Activated naive CD4-positive, alpha-beta T cell treated with anti-CD3 and anti-CD28 coated beads, Interleukin-2, amount 10 ng/mL, durations not matched to agents 7 days and 5 days (primary cell): ENCODE data around the gene MAX.
A peak's percentile ranks its signal among the peaks of the same experiment; 100 is the strongest.

Experiments used
- CTCF ChIA-PET: fragments of 350-600 bp; sonication (Branson Sonifier 250); formaldehyde crosslinking; loops from one replicate; lab custom pipeline; 2021; ENCODE audit warnings: antibody characterized with exemption; lab: Charles Lee
- DNase-seq: peaks from one replicate; pipeline ENCODE4 v3.0.0-alpha.2; 2020
- H3K27ac Mint-ChIP-seq: one replicate; pipeline ENCODE4 v1.8.0; 2021; ENCODE audit warnings: mild to moderate bottlenecking, moderate library complexity, mixed read lengths
- H3K27me3 Mint-ChIP-seq: one replicate; pipeline ENCODE4 v1.8.0; 2021; ENCODE audit warnings: mild to moderate bottlenecking, mixed read lengths
- H3K36me3 Mint-ChIP-seq: one replicate; pipeline ENCODE4 v1.8.0; 2021; ENCODE audit warnings: mixed read lengths
- H3K4me1 Mint-ChIP-seq: one replicate; pipeline ENCODE4 v1.8.0; 2021; ENCODE audit warnings: mixed read lengths
- H3K4me3 Mint-ChIP-seq: one replicate; pipeline ENCODE4 v1.8.0; 2021; ENCODE audit warnings: mild to moderate bottlenecking, moderate library complexity, mixed read lengths
- H3K9me3 Mint-ChIP-seq: one replicate; pipeline ENCODE4 v1.8.0; 2021; ENCODE audit warnings: mixed read lengths

The MAX gene, protein sequence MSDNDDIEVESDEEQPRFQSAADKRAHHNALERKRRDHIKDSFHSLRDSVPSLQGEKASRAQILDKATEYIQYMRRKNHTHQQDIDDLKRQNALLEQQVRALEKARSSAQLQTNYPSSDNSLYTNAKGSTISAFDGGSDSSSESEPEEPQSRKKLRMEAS

DNA sequence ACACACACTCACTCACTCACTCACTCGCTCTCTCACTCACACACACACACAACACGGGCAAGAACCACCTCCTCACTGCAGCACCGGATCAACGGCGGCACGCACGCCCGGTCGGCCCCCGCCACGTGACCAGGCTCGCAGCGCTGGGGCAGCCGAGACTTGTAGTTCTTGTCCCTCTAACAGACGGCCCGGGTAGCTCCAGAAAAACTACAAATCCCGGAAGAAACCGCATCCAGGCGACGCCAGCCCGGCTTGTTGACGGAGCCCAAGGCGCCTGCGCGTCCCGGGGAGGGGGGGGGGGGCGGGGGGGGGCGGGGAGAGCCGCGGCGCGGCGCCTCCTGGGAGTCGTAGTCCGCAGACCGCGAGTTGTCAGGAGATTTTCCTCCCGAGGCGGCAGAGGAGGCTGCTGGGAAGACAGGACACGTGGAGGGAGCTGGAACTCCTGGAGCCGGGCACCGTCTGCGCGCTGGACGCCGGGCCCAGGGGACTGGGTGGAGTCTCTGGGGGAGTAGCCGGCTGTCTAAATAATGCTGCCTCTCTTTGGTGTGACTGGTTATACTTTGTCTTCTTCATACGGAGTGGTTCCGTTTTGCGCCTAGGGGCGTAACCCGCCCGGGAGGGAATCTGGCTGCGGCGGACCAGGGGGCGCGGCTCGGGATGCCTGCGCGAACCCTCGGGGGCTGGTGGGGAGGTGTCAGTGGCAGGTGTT, at the start of gene MAX:
Gene MAX (minus strand): TSS at position 77 of the 709 bp plus-strand sequence. CDS start 178 bp downstream, outside the sequence.
- H3K4me1 Mint-ChIP-seq: peaks cover 44% of the 10 kb centered on the region
- H3K36me3 Mint-ChIP-seq: peaks cover 27% of the 10 kb centered on the region
- peak within 1 kb of the TSS; percentile 90 for H3K4me3 Mint-ChIP-seq
- DNase-seq: peak; percentile 99
- H3K27ac Mint-ChIP-seq: peak within 1 kb of the TSS; percentile 93
- H3K27me3 Mint-ChIP-seq: peaks cover 16% of the 10 kb centered on the region
- CTCF ChIA-PET: no interaction called here
- H3K9me3 Mint-ChIP-seq: no peaks in the 10 kb centered on the region

DNA sequence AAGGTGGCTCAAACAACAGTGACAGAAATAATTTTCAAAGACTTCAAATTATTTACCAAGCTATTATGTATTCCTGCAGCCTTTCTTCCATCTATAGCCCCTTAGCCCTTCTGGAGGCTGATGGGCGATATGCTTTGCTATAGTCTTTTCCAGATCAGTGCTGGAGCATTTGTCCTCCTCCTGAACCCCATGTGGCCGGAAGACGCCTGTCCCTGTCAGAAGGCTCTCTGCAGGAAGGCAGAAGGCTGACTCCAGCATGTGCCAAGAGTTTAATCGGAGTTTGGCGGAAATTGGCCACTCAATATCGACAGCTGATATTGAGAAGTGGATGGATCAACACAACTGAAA, 49.3 kb upstream of the MAX start:
- no peak overlapping the region for H3K27ac Mint-ChIP-seq
- CTCF ChIA-PET: interaction anchor here (1.7 kb wide), 1 partner anchor 12 kb away, joined by 3 read pairs; no protein-coding TSS in a partner anchor
- no peaks in the 10 kb centered on the region for H3K9me3 Mint-ChIP-seq
- no peaks in the 10 kb centered on the region for H3K36me3 Mint-ChIP-seq
- peaks cover 12% of the 10 kb centered on the region for H3K27me3 Mint-ChIP-seq
- DNase-seq: no peak
- H3K4me1 Mint-ChIP-seq: no peaks in the 10 kb centered on the region
- H3K4me3 Mint-ChIP-seq: no peak overlapping the region

DNA sequence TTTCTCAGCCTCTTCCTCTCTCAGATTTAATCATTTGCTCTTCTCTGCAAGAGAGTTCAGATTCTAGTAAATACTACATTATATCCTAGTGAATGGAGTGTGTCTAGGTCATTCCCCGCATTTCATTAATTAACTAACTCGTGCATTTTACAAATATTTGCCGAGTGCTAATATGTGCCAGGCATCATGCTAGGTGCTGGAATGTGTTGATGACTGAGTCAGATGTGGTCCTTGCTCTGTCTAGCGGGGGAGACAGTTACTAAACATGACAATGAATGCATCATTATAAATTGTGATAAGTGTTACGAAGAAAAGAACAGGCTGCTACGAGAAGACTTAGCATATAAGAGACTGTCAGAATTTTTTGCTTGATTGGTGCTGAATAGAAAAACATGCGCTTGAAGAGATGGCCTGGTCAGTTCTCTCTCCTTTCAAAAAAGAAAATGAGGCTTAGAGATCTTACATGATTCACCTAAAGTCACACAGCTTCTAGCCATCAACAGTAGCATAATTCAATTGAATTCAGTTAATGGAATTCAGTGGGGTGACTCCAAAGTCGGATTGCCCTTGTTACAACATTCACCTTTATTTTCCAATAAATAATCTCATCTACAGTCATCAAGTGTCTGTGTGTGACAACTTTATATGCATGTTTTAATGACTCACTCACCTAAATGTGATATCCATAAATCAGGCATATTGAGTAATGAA, 48.7 kb upstream of the MAX start:
- no peaks in the 10 kb centered on the region for H3K36me3 Mint-ChIP-seq
- CTCF ChIA-PET: interaction anchor here (1.7 kb wide), 1 partner anchor 13 kb away, joined by 3 read pairs; no protein-coding TSS in a partner anchor
- no peaks in the 10 kb centered on the region for H3K4me1 Mint-ChIP-seq
- no peak overlapping the region for H3K27ac Mint-ChIP-seq
- DNase-seq: no peak
- peaks cover 12% of the 10 kb centered on the region for H3K27me3 Mint-ChIP-seq
- H3K4me3 Mint-ChIP-seq: no peak overlapping the region
- H3K9me3 Mint-ChIP-seq: no peaks in the 10 kb centered on the region

DNA sequence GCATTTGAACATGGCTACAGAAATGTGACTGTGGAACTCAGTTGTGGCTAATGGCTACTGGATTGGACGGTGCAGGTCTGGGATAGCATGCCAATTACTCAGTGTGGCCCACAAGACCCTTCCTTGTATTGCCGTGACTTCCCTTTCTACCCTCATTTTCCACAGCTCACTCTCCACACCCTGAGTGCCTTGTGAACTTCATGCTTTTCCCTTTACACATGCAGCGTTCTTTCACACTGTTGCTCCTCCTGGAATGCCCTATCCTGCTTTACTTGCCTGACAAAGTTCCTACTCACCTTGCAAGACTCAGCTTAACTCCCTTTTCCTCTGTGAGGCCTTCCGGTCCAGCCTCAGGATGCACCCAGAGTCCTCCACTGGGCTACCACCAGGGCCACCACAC, 46.8 kb upstream of the MAX start:
- H3K4me1 Mint-ChIP-seq: no peaks in the 10 kb centered on the region
- DNase-seq: no peak
- no peaks in the 10 kb centered on the region for H3K9me3 Mint-ChIP-seq
- H3K4me3 Mint-ChIP-seq: no peak overlapping the region
- H3K36me3 Mint-ChIP-seq: no peaks in the 10 kb centered on the region
- CTCF ChIA-PET: no interaction called here
- no peak overlapping the region for H3K27ac Mint-ChIP-seq
- peaks cover 16% of the 10 kb centered on the region for H3K27me3 Mint-ChIP-seq

DNA sequence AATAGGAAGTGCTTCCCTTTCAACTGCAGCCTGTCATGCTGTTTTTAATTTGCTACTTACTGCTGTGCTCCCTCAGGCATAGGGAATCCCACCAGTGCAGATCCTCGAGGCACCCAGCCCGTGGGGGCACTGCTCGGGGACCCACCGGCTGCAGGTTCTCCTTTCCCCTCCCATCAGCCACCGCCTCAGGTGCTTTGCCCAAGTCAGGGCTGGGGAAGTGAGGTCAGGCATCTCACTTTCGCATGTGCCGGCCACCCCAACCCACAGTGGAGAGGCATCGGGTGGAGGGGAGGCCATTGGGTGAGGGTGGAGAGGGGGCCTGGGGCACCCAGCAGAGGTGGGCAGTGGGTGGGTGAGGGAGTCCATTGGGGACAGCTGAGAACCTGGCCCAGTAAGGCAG, 41.9 kb upstream of the MAX start:
- CTCF ChIA-PET: no interaction called here
- no peak for DNase-seq
- H3K27ac Mint-ChIP-seq: no peak overlapping the region
- H3K36me3 Mint-ChIP-seq: no peaks in the 10 kb centered on the region
- H3K27me3 Mint-ChIP-seq: peaks cover 16% of the 10 kb centered on the region
- no peaks in the 10 kb centered on the region for H3K9me3 Mint-ChIP-seq
- H3K4me1 Mint-ChIP-seq: no peaks in the 10 kb centered on the region
- no peak overlapping the region for H3K4me3 Mint-ChIP-seq

DNA sequence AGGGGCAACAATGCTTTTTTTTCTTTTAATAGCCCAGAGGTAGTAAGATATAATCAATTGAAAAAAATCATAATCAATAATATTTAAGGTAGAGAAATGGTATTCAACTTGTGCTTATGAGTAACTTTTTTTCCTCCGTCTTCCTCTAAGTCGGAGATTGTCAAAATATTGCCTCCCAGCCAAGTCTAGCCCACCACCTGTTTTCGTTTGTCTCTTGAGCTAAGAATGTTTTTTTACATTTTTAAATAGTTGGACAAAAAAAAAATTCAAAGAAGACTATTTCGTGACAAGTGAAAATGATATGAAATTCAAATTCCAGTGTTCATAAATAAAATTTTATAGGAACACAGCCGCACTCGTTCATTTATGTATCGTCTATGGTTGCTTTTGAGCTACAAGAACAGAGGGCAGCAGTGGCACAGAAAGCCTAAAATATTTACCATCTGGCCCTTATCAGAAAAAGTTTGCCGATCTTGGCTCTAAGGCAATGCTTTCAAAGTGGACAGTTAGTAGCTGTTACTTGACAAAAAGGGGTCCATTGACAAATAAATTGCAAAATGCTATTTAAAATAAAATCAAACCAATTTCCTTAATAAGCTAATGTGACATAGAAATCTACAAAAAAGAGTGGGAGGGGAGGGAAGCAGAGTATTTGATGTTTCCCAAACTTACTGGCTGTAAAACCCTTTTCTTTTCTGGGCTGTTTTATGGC, 40.8 kb upstream of the MAX start:
- CTCF ChIA-PET: no interaction called here
- Mint-ChIP-seq H3K27ac (no peak overlapping the region), H3K27me3 (peaks cover 11% of the 10 kb centered on the region), H3K9me3 (no peaks in the 10 kb centered on the region), H3K4me1 (no peaks in the 10 kb centered on the region), H3K4me3 (no peak overlapping the region), H3K36me3 (no peaks in the 10 kb centered on the region)
- no peak for DNase-seq

DNA sequence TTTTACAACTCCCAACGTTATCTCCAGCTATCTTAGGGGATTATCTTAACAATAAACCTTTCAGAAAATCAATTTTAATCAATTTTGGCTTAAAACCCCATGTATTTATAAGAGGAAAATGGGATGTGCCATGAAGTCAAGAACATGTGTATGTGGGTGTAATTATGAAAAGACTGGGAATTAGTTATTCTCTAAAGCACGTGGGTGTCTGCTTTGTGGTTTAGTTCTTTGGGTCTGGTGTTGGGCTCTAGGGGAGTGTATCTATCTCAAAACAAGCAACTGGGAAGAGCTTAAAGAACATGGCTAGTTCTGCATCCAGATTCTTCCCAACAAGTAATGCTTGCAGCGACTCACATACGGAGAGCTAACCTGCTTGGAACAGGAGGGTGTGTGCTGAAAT, 40.1 kb upstream of the MAX start:
- CTCF ChIA-PET: interaction anchor here (1.1 kb wide), 1 partner anchor 21 kb away, joined by 3 read pairs; no protein-coding TSS in a partner anchor
- Mint-ChIP-seq H3K36me3 (no peaks in the 10 kb centered on the region), H3K4me3 (no peak overlapping the region), H3K27ac (no peak overlapping the region), H3K4me1 (no peaks in the 10 kb centered on the region), H3K9me3 (no peaks in the 10 kb centered on the region), H3K27me3 (peaks cover 11% of the 10 kb centered on the region)
- DNase-seq: no peak

DNA sequence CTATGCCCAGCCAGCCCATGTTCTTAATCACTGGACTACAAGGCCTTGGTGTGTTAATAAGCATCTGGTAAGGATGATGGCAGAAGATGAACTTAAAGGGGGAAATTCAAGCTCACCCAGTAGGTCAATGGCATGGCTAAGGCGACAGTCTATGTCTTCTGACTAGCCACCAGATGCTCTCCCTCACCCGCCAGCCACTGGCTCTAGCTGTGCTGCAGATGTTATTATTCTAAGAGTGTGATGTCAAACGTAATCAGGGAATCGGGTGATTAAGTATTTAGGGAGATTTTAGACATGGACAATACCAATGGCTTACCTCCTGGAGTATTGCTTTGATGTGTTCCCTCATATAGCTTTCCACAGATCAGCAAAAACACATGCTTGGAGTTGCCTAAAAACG, 39.2 kb upstream of the MAX start:
- Mint-ChIP-seq H3K4me1 (no peaks in the 10 kb centered on the region), H3K4me3 (no peak overlapping the region), H3K27me3 (peaks cover 11% of the 10 kb centered on the region), H3K36me3 (no peaks in the 10 kb centered on the region), H3K9me3 (no peaks in the 10 kb centered on the region), H3K27ac (no peak overlapping the region)
- DNase-seq: no peak
- CTCF ChIA-PET: interaction anchor here (1.1 kb wide), 1 partner anchor 22 kb away, joined by 3 read pairs; no protein-coding TSS in a partner anchor

DNA sequence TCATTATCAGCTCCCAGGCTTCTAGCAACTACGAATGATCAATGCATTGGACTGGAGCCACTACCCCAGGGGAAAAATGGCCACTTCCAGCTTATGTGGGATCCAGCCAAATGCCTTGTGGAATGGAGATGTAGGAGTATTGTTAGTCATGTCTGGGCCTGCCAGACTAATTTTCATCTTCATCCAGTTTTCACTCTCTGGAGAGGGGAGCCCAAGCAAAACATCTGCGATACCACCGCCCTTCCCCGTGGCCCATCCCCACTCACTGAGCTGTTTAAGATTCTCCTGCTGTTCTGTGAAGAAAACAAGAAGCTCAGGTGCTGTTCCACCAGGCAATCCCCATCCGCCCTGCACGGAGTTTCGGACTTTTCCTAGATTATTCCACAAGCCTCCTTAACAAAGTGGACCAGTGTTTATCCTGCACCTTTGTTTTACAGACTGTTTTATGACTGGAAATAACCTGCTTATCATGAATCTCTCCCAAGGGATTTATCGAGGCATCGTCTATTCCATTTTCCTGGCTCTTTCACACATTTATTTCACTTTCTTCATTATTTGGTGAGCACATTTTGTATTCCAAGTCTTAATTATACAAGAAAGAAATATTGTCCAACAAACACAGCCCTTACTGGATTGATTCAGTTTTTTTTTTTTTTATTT, 35.5 kb upstream of the MAX start:
- H3K27me3 Mint-ChIP-seq: peaks cover 12% of the 10 kb centered on the region
- H3K27ac Mint-ChIP-seq: no peak overlapping the region
- CTCF ChIA-PET: no interaction called here
- DNase-seq: no peak
- no peaks in the 10 kb centered on the region for H3K9me3 Mint-ChIP-seq
- H3K36me3 Mint-ChIP-seq: no peaks in the 10 kb centered on the region
- peaks cover 3% of the 10 kb centered on the region for H3K4me1 Mint-ChIP-seq
- H3K4me3 Mint-ChIP-seq: no peak overlapping the region

DNA sequence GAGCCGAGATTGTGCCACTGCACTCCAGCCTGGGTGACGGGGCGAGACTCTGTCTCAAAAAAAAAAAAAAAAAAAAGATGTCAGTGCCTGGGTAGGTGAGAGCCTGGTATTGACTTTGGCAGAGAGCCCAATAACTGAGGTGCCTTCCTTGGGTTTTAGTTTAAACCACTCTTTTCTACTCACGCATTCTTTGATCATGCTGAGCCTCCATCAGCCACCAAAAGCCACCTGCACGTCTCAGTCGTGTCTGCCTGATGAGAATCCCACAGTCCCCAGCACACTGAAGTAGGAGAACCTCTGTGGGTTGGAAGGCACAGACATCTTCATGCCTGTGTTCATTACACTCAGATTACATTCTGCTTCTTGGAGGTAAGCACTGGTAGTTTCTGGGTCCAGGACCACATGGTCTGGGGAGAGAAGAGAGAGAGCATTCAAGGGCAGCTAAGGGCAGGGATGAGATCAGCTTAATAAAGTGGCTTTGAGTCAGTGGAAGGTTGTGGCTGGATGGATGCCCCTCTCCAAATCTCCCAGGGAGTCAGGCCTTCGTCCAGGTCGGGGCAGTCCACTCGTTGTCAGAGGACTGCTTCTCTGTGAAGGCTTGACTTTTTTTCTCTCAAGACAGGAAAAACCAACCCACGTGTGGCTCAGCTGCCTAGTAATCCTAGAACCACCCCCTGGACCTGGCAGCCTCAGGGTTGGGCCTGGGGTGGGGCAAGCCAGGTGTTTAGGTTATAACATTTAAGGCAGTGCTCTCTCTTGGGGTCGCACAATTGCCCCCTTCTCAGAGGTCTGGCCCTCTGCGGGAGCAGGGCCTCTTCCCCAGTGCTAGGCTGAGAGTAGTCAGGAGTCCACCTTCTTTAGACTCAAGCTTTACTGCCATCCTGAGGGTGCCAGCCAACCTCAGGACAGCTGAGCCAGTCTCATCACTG, 32.6 kb upstream of the MAX start:
- H3K36me3 Mint-ChIP-seq: no peaks in the 10 kb centered on the region
- H3K4me1 Mint-ChIP-seq: peaks cover 3% of the 10 kb centered on the region
- no peaks in the 10 kb centered on the region for H3K9me3 Mint-ChIP-seq
- no peak for DNase-seq
- H3K4me3 Mint-ChIP-seq: no peak overlapping the region
- H3K27me3 Mint-ChIP-seq: peaks cover 12% of the 10 kb centered on the region
- H3K27ac Mint-ChIP-seq: no peak overlapping the region
- CTCF ChIA-PET: no interaction called here

DNA sequence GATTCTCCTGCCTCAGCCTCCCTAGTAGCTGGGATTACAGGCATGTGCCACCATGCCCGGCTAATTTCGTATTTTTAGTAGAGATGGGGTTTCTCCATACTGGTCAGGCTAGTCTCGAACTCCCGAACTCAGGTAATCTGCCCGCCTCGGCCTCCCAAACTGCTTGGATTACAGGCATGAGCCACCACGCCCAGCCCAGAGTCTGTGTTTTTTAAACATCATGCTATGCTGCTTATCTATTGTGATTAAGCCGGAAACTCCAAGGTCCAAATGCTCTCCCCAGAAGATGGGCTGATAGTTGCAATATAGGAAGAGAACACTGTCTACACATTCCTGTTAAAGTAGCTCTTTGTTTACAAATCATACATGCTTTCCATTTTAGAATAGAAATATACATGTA, 30.5 kb upstream of the MAX start:
- CTCF ChIA-PET: no interaction called here
- no peak overlapping the region for H3K4me3 Mint-ChIP-seq
- H3K27me3 Mint-ChIP-seq: peaks cover 21% of the 10 kb centered on the region

DNA sequence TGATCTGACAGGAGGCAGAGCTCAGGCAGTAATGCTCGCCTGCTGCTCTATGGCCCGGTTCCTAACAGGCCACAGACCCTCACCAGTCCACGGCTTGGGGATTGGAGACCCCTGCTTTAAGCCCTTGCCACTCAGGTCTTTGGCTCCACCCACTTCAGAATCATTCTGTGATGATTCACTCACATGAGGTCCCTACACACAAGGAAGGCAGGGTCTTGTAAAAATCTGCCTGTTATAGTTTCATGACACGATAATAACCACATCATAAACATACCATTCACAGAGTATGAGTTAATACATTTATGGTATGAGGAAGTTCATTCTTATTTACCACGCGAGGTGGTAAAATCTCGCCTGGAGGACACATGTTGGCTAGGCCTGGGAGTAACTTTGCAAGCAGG, 29.0 kb upstream of the MAX start:
- H3K4me3 Mint-ChIP-seq: no peak overlapping the region

More for the DNA sequence above, 30.5 kb upstream of the MAX start:
- no peak for DNase-seq
- Mint-ChIP-seq H3K9me3 (no peaks in the 10 kb centered on the region), H3K27ac (no peak overlapping the region), H3K36me3 (no peaks in the 10 kb centered on the region), H3K4me1 (peaks cover 3% of the 10 kb centered on the region)

DNA sequence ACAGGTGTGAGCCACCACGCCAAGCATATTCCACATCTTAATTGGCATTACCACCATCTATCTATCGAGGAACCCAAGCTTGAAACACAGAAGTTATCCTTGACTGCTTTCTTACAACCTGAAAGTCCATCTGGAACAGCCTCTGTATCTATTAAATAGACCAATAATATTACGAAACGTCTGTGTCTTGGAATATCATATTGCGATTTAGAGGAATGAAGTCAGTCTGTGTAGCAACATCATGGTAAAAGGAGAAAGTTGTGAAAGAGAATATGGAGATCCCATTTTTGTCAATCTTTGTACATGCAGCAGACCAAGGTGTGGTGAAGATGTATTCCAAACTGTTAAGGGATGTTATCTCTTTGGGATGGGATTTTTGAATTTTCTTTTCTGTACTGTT, 25.8 kb upstream of the MAX start:
- H3K4me3 Mint-ChIP-seq: no peak overlapping the region
- DNase-seq: no peak
- H3K27me3 Mint-ChIP-seq: peaks cover 16% of the 10 kb centered on the region
- no peaks in the 10 kb centered on the region for H3K4me1 Mint-ChIP-seq
- no peak overlapping the region for H3K27ac Mint-ChIP-seq
- no peaks in the 10 kb centered on the region for H3K9me3 Mint-ChIP-seq
- H3K36me3 Mint-ChIP-seq: no peaks in the 10 kb centered on the region
- CTCF ChIA-PET: no interaction called here

More for the DNA sequence above, 29.0 kb upstream of the MAX start:
- DNase-seq: no peak
- H3K36me3 Mint-ChIP-seq: no peaks in the 10 kb centered on the region
- CTCF ChIA-PET: no interaction called here
- H3K27me3 Mint-ChIP-seq: peaks cover 27% of the 10 kb centered on the region
- no peaks in the 10 kb centered on the region for H3K9me3 Mint-ChIP-seq
- no peak overlapping the region for H3K27ac Mint-ChIP-seq
- H3K4me1 Mint-ChIP-seq: peaks cover 3% of the 10 kb centered on the region
